RWPE2 (cell line): ENCODE measurements around the gene TRAF3IP3.

Experiments
- ATAC-seq: fragments of 200-7000 bp; cut with Tn5 transposase; 3 replicates; pipeline ENCODE4 v1.9.1; 2021; ENCODE audit warnings: low read depth
- DNase-seq: peaks from one replicate; pipeline ENCODE4 v3.0.0-alpha.2; 2020; ENCODE audit warnings: low spot score
- H3K27ac ChIP-seq: fragments of 450-650 bp; 2 replicates; pipeline ENCODE4 v1.5.1; 2017; ENCODE audit warnings: mild to moderate bottlenecking; ENCODE audit not compliant: poor library complexity, severe bottlenecking
- H3K27me3 ChIP-seq: fragments of 250-450 bp; sonication (Bioruptor Pico); 2 replicates; pipeline ENCODE4 v1.5.1; 2021; ENCODE audit warnings: mild to moderate bottlenecking, moderate library complexity; ENCODE audit not compliant: insufficient read depth, poor library complexity, severe bottlenecking
- H3K36me3 ChIP-seq: fragments of 250-450 bp; sonication (Bioruptor Pico); 2 replicates; pipeline ENCODE4 v1.5.1; 2020; ENCODE audit warnings: low read depth, mild to moderate bottlenecking, moderate library complexity
- H3K4me1 ChIP-seq: fragments of 250-450 bp; sonication (Bioruptor Pico); 2 replicates; pipeline ENCODE4 v1.5.1; 2021; ENCODE audit warnings: mild to moderate bottlenecking, moderate library complexity; ENCODE audit not compliant: insufficient read depth, poor library complexity, severe bottlenecking
- H3K4me3 ChIP-seq: fragments of 250-450 bp; sonication (Bioruptor Pico); 2 replicates; pipeline ENCODE4 v1.5.1; 2021; ENCODE audit warnings: mild to moderate bottlenecking, moderate library complexity; ENCODE audit not compliant: severe bottlenecking
- H3K9me3 ChIP-seq: fragments of 250-450 bp; sonication (Bioruptor Pico); 2 replicates; pipeline ENCODE4 v1.5.1; 2021; ENCODE audit warnings: mild to moderate bottlenecking, moderate library complexity; ENCODE audit not compliant: severe bottlenecking
- CTCF ChIP-seq: fragments of 450-650 bp; IDR thresholded peaks from one replicate; pipeline ENCODE4 v1.5.1; 2017; ENCODE audit warnings: mild to moderate bottlenecking, moderate library complexity; ENCODE audit not compliant: poor library complexity, severe bottlenecking

The TRAF3IP3 gene

DNA sequence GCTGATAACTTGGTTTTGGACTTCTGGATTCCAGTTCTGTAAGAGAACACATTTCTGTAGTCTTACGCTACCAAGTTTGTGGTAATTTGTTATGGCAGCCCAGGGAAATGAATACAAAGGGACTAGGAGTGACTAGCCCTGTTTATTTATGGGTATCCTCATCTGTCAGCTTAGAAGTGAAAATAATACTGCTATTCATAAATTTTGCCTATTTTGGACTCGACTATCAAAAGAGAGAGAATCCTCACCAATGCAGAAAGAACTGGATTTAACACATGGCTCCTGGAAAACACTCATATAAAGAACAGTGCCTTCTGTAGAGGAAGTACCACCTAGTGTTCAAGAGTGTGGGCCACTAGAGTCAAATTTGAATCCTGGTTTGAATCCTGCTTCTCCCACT is 28.6 kb upstream of the TRAF3IP3 start:
- TF ChIP-seq CTCF, result no peak
- Histone ChIP-seq H3K27ac (no peak overlapping the region), H3K27me3 (no peaks in the 10 kb centered on the region), H3K9me3 (no peaks in the 10 kb centered on the region), H3K4me3 (no peak overlapping the region), H3K4me1 (no peaks in the 10 kb centered on the region), H3K36me3 (no peaks in the 10 kb centered on the region)
- no peak for ATAC-seq
- DNase-seq, result no peak

DNA sequence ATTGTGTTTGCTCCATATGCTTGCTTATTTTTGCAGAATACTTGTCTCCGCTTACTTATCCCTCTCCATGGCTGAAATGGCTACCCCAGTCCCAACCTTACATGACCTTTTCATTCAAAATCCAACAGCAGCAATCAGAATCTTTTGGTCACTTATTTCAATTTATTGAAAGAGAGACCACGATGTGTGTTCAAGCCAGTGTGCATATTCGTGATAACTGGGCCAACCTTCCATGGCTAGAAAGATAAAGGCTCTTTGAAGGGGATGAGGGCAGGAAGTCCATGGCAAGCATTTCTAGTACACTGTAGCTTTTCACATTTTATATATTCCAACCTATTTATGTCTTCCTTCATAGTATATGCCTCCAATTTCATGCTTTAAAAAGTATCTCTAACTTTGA is 28.1 kb upstream of the TRAF3IP3 start:
- Histone ChIP-seq H3K36me3 (no peaks in the 10 kb centered on the region), H3K27ac (no peak overlapping the region)

DNA sequence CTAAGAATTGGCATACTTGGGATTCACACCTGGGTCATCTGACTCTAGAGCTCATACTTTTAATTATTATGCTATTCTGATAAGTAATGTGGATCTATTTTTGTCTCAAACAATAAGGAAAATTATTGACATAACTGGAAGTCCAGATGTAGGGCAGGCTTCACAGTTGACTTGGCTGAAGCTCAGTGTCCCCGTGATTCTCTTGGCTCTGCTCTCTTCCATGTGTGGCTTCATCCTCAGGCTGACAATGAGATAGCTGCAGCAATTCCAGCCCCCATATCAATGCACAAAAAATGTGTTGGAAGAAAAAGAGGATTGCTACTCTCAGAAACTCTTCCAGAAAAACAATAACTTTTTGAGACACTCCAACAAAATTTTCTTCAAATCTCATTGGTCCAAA is 27.4 kb upstream of the TRAF3IP3 start:
- ATAC-seq (no peak), DNase-seq (no peak)

More for the DNA sequence above, 28.1 kb upstream of the TRAF3IP3 start:
- no peaks in the 10 kb centered on the region for H3K9me3 ChIP-seq
- H3K27me3 ChIP-seq, result no peaks in the 10 kb centered on the region
- no peak for ATAC-seq
- no peak for DNase-seq
- TF ChIP-seq CTCF, result no peak
- no peak overlapping the region for H3K4me3 ChIP-seq
- H3K4me1 ChIP-seq, result no peaks in the 10 kb centered on the region

GRCh38 chr1:209729436-209729835 is 26.4 kb upstream of the TRAF3IP3 start:
- no peak overlapping the region for H3K4me3 ChIP-seq
- no peaks in the 10 kb centered on the region for H3K36me3 ChIP-seq
- no peak for ATAC-seq
- no peak for DNase-seq
- H3K27me3 ChIP-seq, result no peaks in the 10 kb centered on the region
- no peaks in the 10 kb centered on the region for H3K4me1 ChIP-seq
- no peaks in the 10 kb centered on the region for H3K9me3 ChIP-seq
- TF ChIP-seq CTCF, result no peak
- no peak overlapping the region for H3K27ac ChIP-seq

More for the DNA sequence above, 27.4 kb upstream of the TRAF3IP3 start:
- Histone ChIP-seq H3K27me3 (no peaks in the 10 kb centered on the region), H3K36me3 (no peaks in the 10 kb centered on the region), H3K4me3 (no peak overlapping the region), H3K27ac (no peak overlapping the region), H3K4me1 (no peaks in the 10 kb centered on the region), H3K9me3 (no peaks in the 10 kb centered on the region)
- no peak for TF ChIP-seq CTCF

DNA sequence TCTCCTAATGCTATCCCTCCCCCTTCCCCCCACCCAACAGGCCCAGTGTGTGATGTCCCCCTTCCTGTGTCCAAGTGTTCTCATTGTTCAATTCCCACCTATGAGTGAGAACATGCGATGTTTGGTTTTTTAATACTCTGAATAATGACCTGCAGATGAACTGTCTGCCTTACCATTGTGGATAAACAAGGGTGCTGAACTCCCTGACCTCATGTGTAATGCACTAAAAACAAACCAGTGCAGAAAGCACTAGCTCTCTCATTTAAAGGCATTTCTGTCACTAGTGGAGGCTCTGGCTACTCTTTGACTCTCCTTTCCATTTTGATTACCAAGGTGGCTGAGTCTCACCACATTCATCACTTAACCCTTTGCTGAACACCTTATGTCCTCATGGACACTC is 23.1 kb upstream of the TRAF3IP3 start:
- H3K27me3 ChIP-seq, result no peaks in the 10 kb centered on the region
- DNase-seq, result no peak
- ATAC-seq, result no peak

More for the DNA sequence above, 23.1 kb upstream of the TRAF3IP3 start:
- Histone ChIP-seq H3K27ac (no peak overlapping the region), H3K9me3 (no peaks in the 10 kb centered on the region), H3K4me1 (no peaks in the 10 kb centered on the region), H3K4me3 (no peak overlapping the region), H3K36me3 (no peaks in the 10 kb centered on the region)
- no peak for TF ChIP-seq CTCF
